ENCODE results near the gene SPATA18.
"Not testable (repeated sequence)": the region's sequence is repeated elsewhere in the genome, so short reads cannot be mapped to it uniquely, and the experiment has no call there.

The SPATA18 gene

DNA sequence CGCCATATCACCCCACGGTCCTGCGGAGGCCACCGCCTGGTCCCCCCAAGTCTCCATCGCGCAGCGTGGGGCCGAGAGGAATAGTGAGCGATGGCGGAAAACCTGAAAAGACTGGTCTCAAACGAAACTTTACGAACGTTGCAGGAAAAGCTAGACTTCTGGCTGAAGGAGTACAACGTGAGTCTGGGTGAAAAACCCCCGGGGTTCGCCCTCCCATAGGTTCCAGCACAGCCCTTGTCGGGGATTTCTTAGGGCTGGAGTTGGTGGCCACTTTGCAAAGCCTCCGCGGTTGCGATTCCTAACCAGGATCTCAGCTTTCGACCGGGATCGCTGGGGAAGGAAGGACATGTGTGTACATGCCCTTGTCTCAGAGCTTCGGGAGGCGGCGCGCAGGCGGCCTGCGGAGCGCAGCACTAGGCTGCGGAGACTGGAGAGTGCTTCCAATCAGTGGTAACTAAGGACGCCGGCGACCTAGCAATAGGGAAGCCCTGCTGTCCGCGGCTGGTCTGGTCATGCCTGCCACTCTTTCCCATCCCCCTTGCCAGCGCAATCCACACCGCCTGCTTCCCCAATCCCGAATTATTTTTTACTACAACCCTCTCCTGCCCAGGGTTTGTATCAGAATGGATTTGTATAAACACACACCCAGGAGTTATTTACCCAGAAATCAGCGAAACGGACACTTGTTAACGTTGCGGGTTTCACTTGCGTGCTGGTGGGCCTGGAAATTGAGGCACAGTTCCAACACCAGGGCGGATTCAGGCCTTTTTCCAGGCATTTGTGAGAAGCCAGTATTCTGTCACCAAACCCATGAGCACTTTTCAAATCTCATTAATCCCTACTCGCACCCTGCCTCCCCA is 741 bp downstream of the SPATA18 start:
- DNase-seq (ENCODE audit: low read depth in 4 of 4, low spot score in 1 of 4) = no peak

DNA sequence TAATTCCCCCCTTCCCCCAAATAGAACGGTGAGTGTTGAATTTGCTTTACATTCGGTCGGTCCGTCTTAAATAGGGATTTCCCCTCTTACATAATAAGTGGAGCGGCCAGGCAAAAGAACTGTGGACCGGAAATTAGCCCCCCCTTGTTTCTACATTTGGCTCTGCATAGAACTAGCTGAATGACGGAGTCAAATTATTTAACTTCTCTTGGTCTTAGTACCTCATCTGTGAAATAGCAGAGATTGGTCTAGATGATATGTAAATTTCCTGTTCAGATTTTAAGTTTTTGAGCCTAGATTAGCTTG is 1.3 kb downstream of the SPATA18 start:
- no peak for DNase-seq (ENCODE audit: low read depth in 4 of 4, low spot score in 1 of 4)

DNA sequence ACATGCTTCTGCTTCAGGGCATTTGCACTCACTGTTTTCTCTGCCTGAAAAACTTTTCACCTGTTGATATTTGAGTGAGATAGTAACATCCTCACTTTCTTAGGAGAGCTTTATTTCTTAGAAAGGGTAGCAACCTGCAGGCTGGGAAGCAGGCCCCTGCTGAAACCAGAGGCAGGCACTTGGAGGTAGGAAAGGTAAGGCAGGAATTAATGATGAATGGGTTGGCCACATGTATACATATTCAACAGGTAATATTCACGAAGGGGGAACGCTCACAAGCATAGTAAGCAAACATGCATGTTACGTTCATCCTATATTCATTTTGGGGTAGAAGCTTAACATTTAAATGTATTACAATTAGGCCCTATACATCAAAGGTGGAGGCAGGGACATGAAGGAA is 3.1 kb downstream of the SPATA18 start:
- no peak for DNase-seq (ENCODE audit: low read depth in 4 of 4, low spot score in 1 of 4)

DNA sequence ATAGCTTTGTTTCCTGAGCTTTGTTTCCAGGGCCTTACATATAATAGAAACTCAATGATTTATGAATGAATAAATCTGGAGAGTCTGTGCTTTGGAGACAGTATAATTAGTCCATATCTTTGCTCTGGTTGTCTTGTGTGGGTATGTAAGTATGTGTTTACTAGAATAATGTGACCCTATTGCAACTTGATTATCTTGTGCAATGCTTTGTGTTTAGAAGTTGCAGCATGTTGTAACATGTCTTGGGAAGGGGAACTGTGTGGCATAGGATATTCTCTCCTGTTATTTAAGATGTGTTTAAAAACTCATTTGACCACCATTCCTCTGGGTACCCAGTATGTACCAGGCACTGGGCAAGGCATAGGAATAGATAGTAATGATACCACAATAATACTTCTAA is 6.1 kb downstream of the SPATA18 start:
- DNase-seq (ENCODE audit: low read depth in 4 of 4, low spot score in 1 of 4) = no peak

DNA sequence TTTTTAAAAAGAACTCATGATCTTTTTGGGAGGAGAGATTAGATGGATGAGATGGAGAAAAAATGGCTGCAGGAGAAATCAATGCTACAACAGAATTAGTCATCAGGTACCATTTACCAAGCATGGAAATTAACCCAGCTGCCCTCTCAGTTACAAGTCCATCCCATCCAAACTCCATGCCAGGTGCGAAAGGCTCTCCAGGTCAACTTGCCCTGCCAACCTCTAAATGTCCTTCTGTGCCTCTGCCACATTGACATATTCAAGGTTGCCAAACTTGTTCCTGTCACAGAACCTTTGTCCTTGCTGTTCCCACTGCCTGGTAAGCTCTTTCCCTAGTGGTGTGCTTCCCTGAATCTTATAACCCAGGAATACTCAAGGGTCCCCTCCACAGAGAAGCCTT is 7.2 kb downstream of the SPATA18 start:
- DNase-seq (ENCODE audit: low read depth in 4 of 4, low spot score in 1 of 4) = no peak

DNA sequence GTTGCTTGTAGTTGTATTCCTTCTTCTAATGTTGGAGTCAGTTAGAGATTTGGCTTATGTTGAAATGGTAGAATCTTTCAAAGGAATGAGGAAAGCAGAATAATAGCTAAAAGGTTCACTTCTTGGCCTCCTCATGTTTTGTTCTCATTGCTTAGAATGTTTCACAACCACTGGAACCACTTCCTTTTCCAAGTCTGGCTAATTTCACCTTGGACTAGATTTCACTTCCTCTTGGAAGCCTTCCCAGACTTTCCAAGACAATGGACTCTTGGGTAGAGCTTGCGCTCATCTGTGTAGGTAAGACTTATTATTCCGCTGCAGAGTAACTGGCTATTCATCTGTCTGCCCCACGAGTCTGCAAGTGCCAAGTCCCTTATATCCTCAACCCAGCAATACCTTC is 8.3 kb downstream of the SPATA18 start:
- DNase-seq (ENCODE audit: low read depth in 4 of 4, low spot score in 1 of 4) = no peak

DNA sequence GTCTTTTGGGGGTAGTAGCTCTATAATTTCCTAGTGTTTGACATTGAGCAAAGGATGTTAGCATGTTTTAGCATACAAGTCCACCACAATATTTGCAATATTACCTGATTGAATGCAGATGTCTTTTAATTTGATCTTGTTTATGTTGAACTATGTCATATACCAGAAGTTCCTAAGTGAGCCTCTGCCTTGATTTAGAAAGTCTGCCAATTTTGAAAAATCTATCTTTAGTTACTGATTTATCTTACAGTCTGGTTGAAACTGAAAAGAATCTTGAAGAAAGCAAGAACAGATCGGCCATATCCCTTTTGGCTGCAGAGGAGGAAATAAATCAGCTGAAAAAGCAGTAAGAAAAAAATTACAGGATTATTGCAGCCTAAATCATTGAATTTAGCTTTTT is 18.5 kb downstream of the SPATA18 start:
- DNase-seq (ENCODE audit: low read depth in 4 of 4, low spot score in 1 of 4) = no peak

DNA sequence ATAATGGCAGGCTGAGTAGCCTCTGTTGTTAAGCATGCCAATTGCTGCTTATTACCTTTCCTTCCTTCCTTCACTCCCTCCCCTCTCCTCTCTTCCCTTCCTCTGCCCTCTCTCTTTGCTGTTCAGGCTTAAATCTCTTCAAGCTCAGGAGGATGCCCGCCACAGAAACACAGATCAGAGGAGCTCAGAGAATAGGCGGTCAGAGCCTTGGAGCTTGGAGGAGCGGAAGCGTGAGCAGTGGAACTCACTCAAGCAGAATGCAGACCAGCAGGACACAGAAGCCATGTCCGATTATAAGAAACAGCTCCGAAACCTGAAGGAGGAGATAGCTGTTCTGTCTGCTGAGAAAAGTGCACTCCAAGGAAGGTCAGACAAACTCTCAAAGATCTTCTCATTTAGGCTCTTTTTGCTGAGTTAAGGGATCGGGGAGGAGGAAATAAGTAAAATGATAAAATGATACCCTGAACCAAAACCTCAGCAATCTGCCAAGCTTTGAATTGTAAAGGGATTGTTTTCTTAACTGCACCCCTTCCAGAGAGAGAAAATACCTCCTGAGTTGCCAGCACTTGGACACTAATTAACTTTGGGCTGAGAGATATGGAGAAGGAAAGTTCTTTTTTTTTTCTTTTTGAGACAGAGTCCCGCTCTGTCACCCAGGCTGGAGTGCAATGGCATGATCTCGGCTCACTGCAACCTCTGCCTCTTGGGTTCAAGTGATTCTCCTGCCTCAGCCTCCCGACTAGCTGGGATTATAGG is 20.9 kb downstream of the SPATA18 start:
- DNase-seq (ENCODE audit: low read depth in 4 of 4, low spot score in 1 of 4) = no peak

DNA sequence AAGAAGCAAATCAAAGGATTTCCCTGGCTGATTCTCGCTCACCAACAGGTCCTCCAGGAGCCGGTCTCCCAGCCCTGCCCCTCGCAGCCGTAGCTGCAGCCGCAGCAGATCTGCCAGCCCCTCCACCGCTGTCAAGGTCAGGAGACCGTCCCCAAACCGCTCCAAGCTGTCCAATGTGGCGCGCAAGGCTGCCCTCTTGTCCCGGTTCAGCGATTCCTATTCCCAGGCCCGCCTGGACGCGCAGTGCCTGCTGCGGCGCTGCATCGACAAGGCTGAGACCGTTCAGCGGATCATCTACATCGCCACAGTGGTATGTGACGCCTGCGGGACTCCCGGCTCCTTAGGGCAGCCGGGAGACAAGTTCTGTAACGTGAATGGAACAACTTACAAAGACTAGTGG is 25.6 kb downstream of the SPATA18 start:
- DNase-seq (ENCODE audit: low read depth in 4 of 4, low spot score in 1 of 4) = no peak

DNA sequence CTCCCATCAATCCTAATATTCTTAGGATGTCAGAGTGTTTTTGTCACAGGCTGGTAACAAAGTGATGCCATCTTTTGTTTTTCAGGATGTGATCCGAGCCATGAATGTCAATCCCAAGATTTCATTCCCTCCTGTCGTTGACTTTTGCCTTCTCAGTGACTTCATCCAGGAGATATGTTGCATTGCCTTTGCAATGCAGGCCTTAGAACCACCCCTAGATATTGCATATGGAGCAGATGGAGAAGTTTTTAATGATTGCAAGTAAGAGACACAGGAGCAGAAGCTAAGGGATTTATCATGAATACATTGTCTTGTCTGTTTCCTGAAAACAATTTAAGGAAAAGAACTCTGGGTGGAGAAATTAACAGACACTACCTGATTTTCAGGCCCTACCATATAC is 28.6 kb downstream of the SPATA18 start:
- no peak for DNase-seq (ENCODE audit: low read depth in 4 of 4, low spot score in 1 of 4)

DNA sequence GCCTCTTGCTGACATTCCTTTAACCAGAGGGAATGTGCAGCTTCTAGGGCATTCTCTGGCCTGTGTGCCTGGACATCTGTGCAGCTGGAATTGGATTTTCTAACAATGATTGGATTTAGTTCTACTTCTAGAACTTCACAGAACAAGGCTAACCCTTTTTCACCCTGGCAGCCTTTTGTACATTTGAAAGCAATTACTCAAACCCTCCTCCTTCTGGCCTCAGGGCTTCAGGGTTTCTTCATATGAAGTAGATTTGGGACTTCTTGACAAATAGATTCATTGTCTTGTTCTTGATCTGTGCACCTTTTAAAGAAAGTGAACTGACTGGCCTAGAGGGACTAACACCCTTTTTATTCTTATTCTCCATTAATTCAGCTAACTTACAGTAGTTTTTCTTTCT is 30.1 kb downstream of the SPATA18 start:
- DNase-seq (ENCODE audit: low read depth in 4 of 4, low spot score in 1 of 4) = no peak

DNA sequence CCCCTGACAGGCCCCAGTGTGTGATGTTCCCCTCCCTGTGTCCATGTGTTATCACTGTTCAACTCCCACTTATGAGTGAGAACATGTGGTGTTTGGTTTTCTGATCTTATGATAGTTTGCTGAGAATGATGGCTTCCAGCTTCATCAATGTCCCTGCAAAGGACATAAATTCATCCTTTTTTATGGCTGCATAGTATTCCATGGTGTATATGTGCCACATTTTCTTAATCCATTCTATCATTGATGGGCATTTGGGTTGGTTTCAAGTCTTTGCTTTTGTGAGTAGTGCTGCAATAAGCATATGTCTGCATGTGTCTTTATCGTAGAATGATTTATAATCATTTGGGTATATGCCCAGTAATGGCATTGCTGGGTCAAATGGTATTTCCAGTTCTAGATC is 35.3 kb downstream of the SPATA18 start:
- DNase-seq (ENCODE audit: low read depth in 4 of 4, low spot score in 1 of 4) = not testable (repeated sequence)

DNA sequence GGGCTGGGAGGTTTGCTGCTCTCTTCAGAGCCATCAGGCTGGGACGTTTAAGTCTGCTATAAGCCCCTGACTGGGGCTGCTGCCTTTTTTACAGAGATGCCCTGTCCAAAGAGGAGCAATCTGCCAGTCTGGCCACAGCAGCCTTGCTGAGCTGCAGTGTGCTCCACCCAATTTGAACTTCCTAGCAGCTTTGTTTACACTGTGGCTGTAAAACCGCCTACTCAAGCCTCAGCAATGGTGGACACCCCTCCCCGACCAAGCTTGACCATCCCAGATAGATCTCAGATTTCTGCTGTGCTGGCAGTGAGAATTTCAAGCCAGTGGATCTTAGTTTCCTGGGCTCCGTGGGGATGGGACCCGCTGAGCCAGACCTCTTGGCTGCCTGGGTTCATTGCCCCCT is 40.7 kb downstream of the SPATA18 start:
- no peak for DNase-seq (ENCODE audit: low read depth in 4 of 4, low spot score in 1 of 4)

DNA sequence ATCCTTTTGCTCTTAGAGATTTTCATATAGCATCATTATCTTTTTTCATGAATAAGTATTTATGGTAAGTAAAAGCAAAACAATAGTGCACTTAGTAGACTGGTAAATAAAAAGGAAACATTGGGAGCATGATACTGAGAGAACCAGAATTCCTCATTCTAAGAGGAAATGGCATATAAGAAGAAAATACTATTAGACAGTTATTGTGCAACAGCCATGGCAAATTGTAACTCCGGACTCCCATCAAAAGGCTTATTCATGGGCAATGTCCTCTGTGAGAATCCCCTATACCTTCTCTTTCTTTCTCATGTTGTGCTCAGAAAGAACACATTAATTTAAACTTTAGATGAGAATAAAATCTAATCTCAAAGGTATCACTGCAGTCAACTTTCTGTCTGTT is 42.4 kb downstream of the SPATA18 start:
- DNase-seq (ENCODE audit: low read depth in 4 of 4, low spot score in 1 of 4) = no peak

DNA sequence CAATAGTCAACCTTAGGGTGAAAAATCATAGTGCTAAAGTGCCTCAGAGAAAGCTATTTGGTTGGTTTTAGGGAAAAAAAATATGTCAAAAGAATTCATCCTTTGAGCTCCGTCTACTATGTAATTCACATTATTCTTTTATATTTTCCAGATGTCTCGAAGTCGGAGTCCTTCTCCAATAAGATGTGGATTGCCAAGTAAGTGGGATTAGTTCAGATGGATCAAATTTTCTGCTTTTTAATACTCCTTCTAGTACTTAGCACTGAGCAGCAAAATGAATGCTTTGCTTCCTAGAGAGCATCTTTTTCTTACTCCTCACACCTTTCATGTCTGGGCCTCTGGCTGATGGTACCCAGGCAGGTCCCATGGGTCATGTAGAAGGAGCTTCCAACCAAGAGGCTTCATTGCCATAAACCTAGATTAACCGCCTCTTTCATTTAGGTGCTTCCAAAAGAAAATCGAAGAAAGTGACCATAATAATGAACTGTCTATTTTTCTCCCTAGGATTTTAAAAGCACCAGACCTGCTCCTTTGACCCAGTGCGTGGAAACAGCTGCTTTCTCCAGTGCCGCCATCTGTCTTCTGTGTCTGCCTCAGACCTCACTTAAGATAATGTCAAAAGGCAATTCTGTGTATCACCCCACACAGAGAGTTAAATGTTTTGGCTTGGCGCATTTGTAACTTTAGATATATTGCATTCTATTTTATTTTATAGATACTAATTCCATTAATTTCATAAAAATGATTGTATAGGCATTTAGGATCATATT is 43.5 kb downstream of the SPATA18 start:
- no peak for DNase-seq (ENCODE audit: low read depth in 4 of 4, low spot score in 1 of 4)

DNA sequence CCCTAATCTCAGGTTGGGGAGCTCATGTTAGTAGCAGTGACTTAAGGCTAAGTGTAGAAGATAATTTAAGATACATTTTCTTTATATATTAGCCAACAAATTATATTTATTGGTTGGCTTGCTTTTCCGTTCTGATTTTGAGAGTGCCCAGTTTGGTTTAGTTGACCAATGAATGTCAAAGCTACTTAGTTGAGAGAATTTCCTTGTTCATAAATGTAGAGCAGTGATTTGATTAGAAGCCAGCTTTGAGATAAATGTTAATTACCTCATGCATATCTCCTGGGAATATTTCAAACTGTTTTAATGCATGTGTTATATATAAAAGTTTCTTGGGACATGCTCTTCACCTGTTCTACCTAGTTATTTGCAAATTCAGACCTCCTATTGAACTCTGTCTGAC is 44.3 kb downstream of the SPATA18 start:
- no peak for DNase-seq (ENCODE audit: low read depth in 4 of 4, low spot score in 1 of 4)

DNA sequence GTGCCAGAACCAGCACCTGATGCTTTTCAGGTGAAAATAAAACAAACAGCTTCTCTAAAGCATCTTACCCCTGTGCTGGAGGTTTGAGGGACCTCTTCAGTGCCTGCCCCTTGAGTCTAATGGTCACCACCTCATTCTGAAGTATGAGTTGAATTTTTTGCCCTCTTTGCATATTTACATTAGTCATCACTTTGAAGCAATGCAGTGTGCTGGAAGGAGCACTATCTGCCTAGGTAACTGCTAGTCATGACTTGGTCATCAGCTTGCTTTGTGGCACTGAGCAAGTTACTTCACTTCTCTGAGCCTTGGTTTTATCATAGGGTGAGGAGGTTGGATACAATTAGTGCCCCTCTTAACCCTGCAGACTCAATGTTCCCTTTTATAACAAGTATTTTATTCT is 44.9 kb downstream of the SPATA18 start:
- no peak for DNase-seq (ENCODE audit: low read depth in 4 of 4, low spot score in 1 of 4)

DNA sequence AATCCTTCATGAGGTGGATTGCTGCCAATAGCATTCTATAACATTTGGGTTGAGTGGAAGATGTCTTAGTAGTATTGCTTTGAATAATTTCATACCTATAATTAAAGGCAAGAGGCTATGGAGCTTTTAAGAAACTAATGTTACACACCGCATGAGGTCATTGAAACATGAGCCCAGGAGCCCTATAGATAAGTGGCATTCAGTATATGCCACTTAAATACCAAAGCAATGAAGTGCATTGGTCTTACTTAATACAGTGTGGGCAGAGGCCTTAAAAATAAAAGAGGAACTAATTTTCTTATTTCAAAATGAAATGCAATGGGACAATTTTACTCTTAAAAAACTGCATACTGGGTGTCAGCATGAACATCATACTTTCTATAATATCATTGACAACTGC is 47.5 kb downstream of the SPATA18 start:
- DNase-seq (ENCODE audit: low read depth in 4 of 4, low spot score in 1 of 4) = no peak

DNA sequence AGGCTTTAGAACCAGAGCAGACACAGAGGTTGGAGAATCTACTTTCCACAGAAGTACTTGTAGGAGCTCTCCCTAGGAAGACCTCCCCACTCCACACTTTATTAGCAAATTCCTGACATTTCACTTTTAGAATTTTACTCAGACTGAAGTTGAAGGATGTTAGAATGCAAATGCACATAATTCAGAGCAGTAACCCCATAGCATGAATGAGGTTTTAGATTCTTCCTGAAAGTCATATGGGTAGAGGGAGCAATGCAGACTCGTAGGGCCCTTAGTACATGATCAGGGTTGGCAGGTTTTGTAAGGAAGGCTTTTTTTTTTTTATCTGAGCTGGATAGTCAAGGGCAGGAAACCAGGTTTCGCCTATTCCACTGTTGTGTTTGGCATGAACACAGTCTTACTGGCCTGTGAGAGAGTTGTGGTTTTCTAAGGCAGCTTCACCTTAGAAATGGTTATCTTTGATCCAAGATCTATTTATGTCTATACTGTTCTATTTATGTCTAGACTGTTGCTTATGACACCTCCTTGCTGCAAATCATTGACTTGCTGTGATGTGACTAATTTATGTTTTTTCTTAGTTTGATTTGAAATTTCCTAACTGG is 48.9 kb downstream of the SPATA18 start:
- DNase-seq (ENCODE audit: low read depth in 4 of 4, low spot score in 1 of 4) = no peak

DNA sequence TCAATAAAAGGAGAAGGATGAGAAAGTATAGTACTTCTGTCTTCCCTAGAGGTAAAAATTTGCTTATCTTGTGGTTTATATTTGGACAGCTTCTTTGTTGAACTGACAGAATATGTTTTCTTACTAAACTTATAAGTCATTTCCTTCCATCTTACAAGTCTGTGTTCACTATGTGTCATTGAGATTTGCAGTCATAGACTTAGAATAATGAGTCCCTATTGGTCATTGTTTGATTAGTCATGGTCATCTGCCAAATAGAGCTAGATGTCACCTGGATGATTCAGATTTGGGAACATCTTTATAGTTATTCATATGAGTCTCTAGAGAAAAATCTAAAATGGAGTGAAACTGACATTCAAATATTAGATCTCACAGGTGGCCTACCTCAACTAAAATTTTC is 51.5 kb downstream of the SPATA18 start:
- DNase-seq (ENCODE audit: low read depth in 4 of 4, low spot score in 1 of 4) = no peak

DNA sequence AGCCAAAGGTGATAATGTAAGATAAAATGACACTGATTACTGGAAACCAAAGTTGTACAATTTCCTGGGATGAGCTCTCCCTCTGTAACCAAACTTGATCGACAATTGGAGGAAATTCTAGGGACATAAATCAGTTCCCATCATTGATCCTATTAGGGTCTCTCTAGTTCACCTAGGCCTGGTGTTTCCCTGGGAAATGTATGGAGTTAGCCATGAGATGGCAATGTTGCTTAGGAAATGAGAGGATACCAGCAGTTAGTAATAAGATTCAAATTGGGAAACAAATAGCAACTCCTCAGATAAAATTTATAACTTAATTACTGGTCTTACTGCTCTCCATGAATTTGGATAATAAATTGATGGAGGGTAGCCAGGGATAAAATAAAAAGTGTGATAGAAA is 52.2 kb downstream of the SPATA18 start:
- DNase-seq (ENCODE audit: low read depth in 4 of 4, low spot score in 1 of 4) = no peak

DNA sequence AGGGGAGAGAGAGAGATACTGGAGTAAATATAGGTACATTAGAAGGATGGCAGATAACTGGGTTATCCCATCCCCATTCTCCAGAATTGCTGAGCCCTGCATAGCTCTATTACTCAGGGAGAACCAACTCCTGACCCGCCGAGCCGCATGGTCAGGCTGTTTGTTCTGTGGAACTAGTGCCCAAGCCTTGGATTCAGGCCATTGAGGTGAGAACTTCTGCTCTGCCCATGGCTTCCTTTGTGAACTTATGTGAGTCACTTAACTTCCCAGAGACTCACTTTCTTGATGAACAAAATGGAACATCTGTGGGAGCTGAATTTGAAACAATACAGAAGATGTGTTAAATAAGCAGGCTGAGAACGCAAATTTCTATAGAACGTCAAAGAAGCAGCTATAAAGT is 54.2 kb downstream of the SPATA18 start:
- DNase-seq (ENCODE audit: low read depth in 4 of 4, low spot score in 1 of 4) = no peak

Measured in stimulated activated CD4-positive, alpha-beta T cell treated with anti-CD3 and anti-CD28 coated beads, Interleukin-1b, Interleukin-23, amount 100 ng/mL, for 24 hours (primary cell).